Liver (tissue), 9 donors: ENCODE results near the gene OR6B1. TPM values are rescaled to one million over a fixed set of nuclear protein-coding genes. Genes with fewer than 3 reads are reported as not detected.

Source experiments
- DNase-seq: peaks from one replicate; pipeline ENCODE4 v3.0.0-alpha.2; 2017; ENCODE audit warnings: low spot score
- H3K27ac ChIP-seq, 2 donors: one replicate each; pipeline ENCODE4 v1.7.0; 2013; ENCODE audit warnings: inconsistent platforms in 2 of 2, low read length in 2 of 2, control low read depth in 1 of 2, low read depth in 1 of 2, mild to moderate bottlenecking in 1 of 2
- H3K27me3 ChIP-seq, 4 donors: one replicate each; pipeline versions ENCODE4 v1.6.1 to v1.7.0; 2013; ENCODE audit warnings: low read length in 3 of 4, inconsistent platforms in 1 of 4, mild to moderate bottlenecking in 1 of 4, moderate library complexity in 1 of 4; ENCODE audit not compliant: control insufficient read depth in 4 of 4, insufficient read depth in 4 of 4
- H3K36me3 ChIP-seq, 4 donors: one replicate each; pipeline versions ENCODE4 v1.6.1 to v1.7.0; 2013; ENCODE audit warnings: low read length in 3 of 4, mild to moderate bottlenecking in 3 of 4, low read depth in 1 of 4, moderate library complexity in 1 of 4; ENCODE audit not compliant: control insufficient read depth in 4 of 4, insufficient read depth in 3 of 4
- H3K4me1 ChIP-seq, 4 donors: one replicate each; pipeline versions ENCODE4 v1.6.1 to v1.7.0; 2013; ENCODE audit warnings: low read length in 3 of 4, mild to moderate bottlenecking in 3 of 4, moderate library complexity in 1 of 4; ENCODE audit not compliant: control insufficient read depth in 4 of 4, insufficient read depth in 4 of 4
- H3K4me3 ChIP-seq, 3 donors: one replicate each; pipeline versions ENCODE4 v1.6.1 to v1.7.0; 2013; ENCODE audit warnings: low read length in 3 of 3, control low read depth in 1 of 3, low read depth in 1 of 3, mild to moderate bottlenecking in 1 of 3
- H3K9ac ChIP-seq, 2 donors: one replicate each; pipeline ENCODE4 v1.7.0; 2013; ENCODE audit warnings: low read length in 2 of 2, mild to moderate bottlenecking in 2 of 2, moderate library complexity in 2 of 2, control low read depth in 1 of 2, low read depth in 1 of 2
- H3K9me3 ChIP-seq, 4 donors: one replicate each; pipeline versions ENCODE4 v1.6.1 to v1.7.0; 2013; ENCODE audit warnings: low read length in 3 of 4; ENCODE audit not compliant: control insufficient read depth in 4 of 4
- CTCF ChIP-seq: fragments of 150-350 bp; IDR thresholded peaks from 2 replicates; pipeline ENCODE4 v1.5.1; 2017; ENCODE audit warnings: improper control_type of control experiment, low read depth, low read length; ENCODE audit not compliant: missing input control
- GABPA ChIP-seq, 2 donors: IDR thresholded peaks in 1 of 2; conservative IDR thresholded peaks in 1 of 2; 2 replicates each; pipeline ENCODE4 v1.6.1; 2016; ENCODE audit warnings: antibody characterized with exemption in 2 of 2, mild to moderate bottlenecking in 1 of 2, moderate library complexity in 1 of 2
- HNF4G ChIP-seq: IDR thresholded peaks from 2 replicates; pipeline ENCODE4 v1.6.1; 2016; ENCODE audit warnings: antibody characterized with exemption
- REST ChIP-seq: IDR thresholded peaks from 2 replicates; pipeline ENCODE4 v1.6.1; 2016; ENCODE audit warnings: antibody characterized with exemption, mild to moderate bottlenecking
- SP1 ChIP-seq: IDR thresholded peaks from 2 replicates; pipeline ENCODE4 v1.6.1; 2018; ENCODE audit warnings: antibody characterized with exemption, mild to moderate bottlenecking
- YY1 ChIP-seq: IDR thresholded peaks from 2 replicates; pipeline ENCODE4 v1.6.1; 2016; ENCODE audit warnings: antibody characterized with exemption, mild to moderate bottlenecking
- WGBS: extraction: QIAGEN DNeasy Blood & Tissue Kit; methylation state at CpG from one replicate; pipeline ENCODE4 v1.1.7; 2013; 5-methylcytosine and 5-hydroxymethylcytosine counted together
- polyA plus RNA-seq, 2 donors: library from polyadenylated mRNA; stranded (reverse) in 1 of 2; unstranded in 1 of 2; fragments of 200-250 nt in 1 of 2; fragments of >200 nt in 1 of 2; fragmentation: Nextera tagmentation in 1 of 2; extraction: Ambion mirVana in 1 of 2; gene quantifications; one replicate each; pipeline versions ENCODE4 v1.2.1 to v1.2.3, GENCODE V29; 2013 to 2015
- total RNA-seq, 2 donors: library from RNA; depleted of rRNA; stranded (reverse); fragments of >200 nt; gene quantifications; one replicate each; pipeline ENCODE4 v1.2.3, GENCODE V29; 2014
- TF ChIP-seq, protein P1 (sequence below): IDR thresholded peaks from 2 replicates; pipeline ENCODE4 v1.6.1; 2016; ENCODE audit warnings: antibody characterized with exemption
- donor health status: healthy.
- donor health status: healthy.
- donor health status: healthy.
- donor health status: healthy.
- donor health status: healthy.

The OR6B1 gene
- total and polyA plus RNA-seq, 4 donors = 0.05 TPM; not detected in 3

DNA sequence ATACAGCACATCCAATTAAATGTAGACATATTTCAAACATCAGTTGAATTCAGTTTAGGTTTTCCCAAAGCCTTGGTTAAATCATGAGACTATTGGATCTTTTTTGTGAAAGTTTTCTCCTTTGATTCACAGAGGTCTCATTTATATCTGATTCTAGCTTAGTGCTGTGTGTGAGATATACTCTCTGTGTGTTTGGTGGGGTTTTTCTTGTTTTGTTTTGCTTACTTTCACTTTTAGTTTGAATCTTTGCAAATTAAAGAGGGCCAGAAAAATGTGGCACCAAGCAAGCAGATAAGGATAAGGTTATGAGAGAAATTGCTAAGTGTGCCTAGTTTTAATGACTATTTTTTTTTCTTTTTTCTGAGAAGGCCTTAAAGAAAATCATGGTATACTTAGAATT is 12.6 kb upstream of the OR6B1 start:
- no peaks in the 10 kb centered on the region for H3K36me3 ChIP-seq
- H3K9ac ChIP-seq = no peak overlapping the region
- DNase-seq = no peak
- H3K4me3 ChIP-seq = no peak overlapping the region
- no peaks in the 10 kb centered on the region for H3K27me3 ChIP-seq
- H3K27ac ChIP-seq = no peak overlapping the region
- TF ChIP-seq REST (no peak), HNF4G (no peak)
- H3K4me1 ChIP-seq = no peaks in the 10 kb centered on the region
- H3K9me3 ChIP-seq = no peaks in the 10 kb centered on the region

- Histone ChIP-seq H3K4me3 (no peak overlapping the region), H3K9ac (no peak overlapping the region), H3K27ac (no peak overlapping the region), H3K4me1 (no peaks in the 10 kb centered on the region), H3K36me3 (no peaks in the 10 kb centered on the region), H3K9me3 (no peaks in the 10 kb centered on the region), H3K27me3 (no peaks in the 10 kb centered on the region)
- TF ChIP-seq, protein P1, sequence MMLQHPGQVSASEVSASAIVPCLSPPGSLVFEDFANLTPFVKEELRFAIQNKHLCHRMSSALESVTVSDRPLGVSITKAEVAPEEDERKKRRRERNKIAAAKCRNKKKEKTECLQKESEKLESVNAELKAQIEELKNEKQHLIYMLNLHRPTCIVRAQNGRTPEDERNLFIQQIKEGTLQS = no peak
- TF ChIP-seq YY1 (no peak), GABPA (IDR thresholded peaks at IDR 0.05 in 1 of 2, conservative IDR thresholded peaks at IDR 0.05 in 1 of 2) (no peak), CTCF (no peak), SP1 (no peak), HNF4G (no peak), REST (no peak)
- DNase-seq = no peak
- 90% methylated on average over 5 of the region's 5 CpGs for WGBS
These were observed 11.0 kb upstream of the OR6B1 start for GRCh38 chr7:143988976-143989745.
